Activated CD4-positive, alpha-beta memory T cell treated with anti-CD3 and anti-CD28 coated beads, Interleukin-2, amount 10 ng/mL, durations not matched to agents 7 days and 5 days (primary cell): Measurements from ENCODE around the gene SNX5. TPM values are rescaled to one million over a fixed set of nuclear protein-coding genes. Genes with fewer than 3 reads are reported as not detected.

ENCODE experiments used
- CTCF ChIA-PET: fragments of 350-600 bp; sonication (Branson Sonifier 250); formaldehyde crosslinking; loops from one replicate; lab custom pipeline; 2021; ENCODE audit warnings: antibody characterized with exemption, inconsistent platforms; lab: Charles Lee
- POLR2A ChIA-PET: fragments of 350-600 bp; sonication (Branson Sonifier 250); formaldehyde crosslinking; loops from one replicate; lab custom pipeline; 2021; ENCODE audit warnings: antibody characterized with exemption; lab: Charles Lee
- DNase-seq: peaks from one replicate; pipeline ENCODE4 v3.0.0-alpha.2; 2020
- H3K27ac Mint-ChIP-seq: one replicate; pipeline ENCODE4 v1.8.0; 2021; ENCODE audit warnings: mild to moderate bottlenecking, mixed read lengths
- H3K27me3 Mint-ChIP-seq: one replicate; pipeline ENCODE4 v1.8.0; 2021; ENCODE audit warnings: mixed read lengths
- H3K36me3 Mint-ChIP-seq: one replicate; pipeline ENCODE4 v1.8.0; 2021; ENCODE audit warnings: low read depth, mixed read lengths
- H3K4me1 Mint-ChIP-seq: one replicate; pipeline ENCODE4 v1.8.0; 2021; ENCODE audit warnings: mixed read lengths
- H3K4me3 Mint-ChIP-seq: one replicate; pipeline ENCODE4 v1.8.0; 2021; ENCODE audit warnings: mild to moderate bottlenecking, mixed read lengths
- H3K9me3 Mint-ChIP-seq: one replicate; pipeline ENCODE4 v1.8.0; 2021; ENCODE audit warnings: mixed read lengths
- total RNA-seq, 2 experiments: library from RNA; stranded (reverse); gene quantifications; one replicate each; pipeline ENCODE4 v1.2.3, GENCODE V29; 2021

Gene SNX5
- total RNA-seq, 2 experiments from 2014 or later = 236 to 250 TPM

- Mint-ChIP-seq H3K9me3 (no peaks in the 10 kb centered on the region), H3K4me1 (peaks cover 7% of the 10 kb centered on the region), H3K4me3 (no peak overlapping the region), H3K27ac (no peak overlapping the region), H3K27me3 (peaks cover 25% of the 10 kb centered on the region), H3K36me3 (no peaks in the 10 kb centered on the region)
- POLR2A ChIA-PET = no interaction called here
- DNase-seq = no peak
- CTCF ChIA-PET = no interaction called here
Measured at GRCh38 chr20:17916433-17916891, 52.1 kb downstream of the SNX5 start.

DNA sequence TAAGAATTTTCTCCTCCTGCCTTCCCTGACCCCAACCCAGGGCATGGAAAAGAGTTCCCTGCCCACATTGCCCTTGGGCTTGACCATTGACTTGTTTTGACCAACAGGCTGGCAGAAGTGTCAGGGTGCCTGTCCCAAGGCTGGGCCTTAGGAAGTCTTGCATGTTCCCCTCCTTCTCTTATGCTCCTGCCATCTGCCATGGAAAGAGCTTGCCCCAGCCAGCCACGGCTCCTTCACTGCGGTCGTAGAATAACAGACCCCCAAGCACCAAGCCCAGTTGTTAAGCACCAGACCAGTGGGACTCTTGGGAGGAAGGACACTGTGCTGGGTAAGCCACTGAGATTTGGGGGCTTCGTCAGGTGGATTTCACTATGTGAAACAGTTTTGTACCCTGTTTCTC, 53.6 kb downstream of the SNX5 start:
- Mint-ChIP-seq H3K27ac (no peak overlapping the region), H3K36me3 (no peaks in the 10 kb centered on the region), H3K4me1 (peaks cover 16% of the 10 kb centered on the region), H3K9me3 (no peaks in the 10 kb centered on the region), H3K27me3 (peaks cover 32% of the 10 kb centered on the region), H3K4me3 (no peak overlapping the region)
- CTCF ChIA-PET = no interaction called here
- POLR2A ChIA-PET = no interaction called here
- no peak for DNase-seq

GRCh38 chr20:17912916-17913315, 55.7 kb downstream of the SNX5 start:
- no peak overlapping the region for H3K27ac Mint-ChIP-seq
- no peak overlapping the region for H3K4me3 Mint-ChIP-seq
- no peak for DNase-seq
- no peaks in the 10 kb centered on the region for H3K9me3 Mint-ChIP-seq
- H3K36me3 Mint-ChIP-seq = no peaks in the 10 kb centered on the region
- ChIA-PET POLR2A (no interaction called here), CTCF (interaction anchor here (1.2 kb wide), 1 partner anchor 83 kb away, joined by 3 read pairs; no protein-coding TSS in a partner anchor)
- peaks cover 16% of the 10 kb centered on the region for H3K4me1 Mint-ChIP-seq
- peaks cover 35% of the 10 kb centered on the region for H3K27me3 Mint-ChIP-seq

- ChIA-PET POLR2A (no interaction called here), CTCF (interaction anchor here (1.2 to 2.7 kb wide), 2 partner anchors 14 to 84 kb away, joined by 3 to 6 read pairs; no protein-coding TSS in a partner anchor)
- Mint-ChIP-seq H3K36me3 (no peaks in the 10 kb centered on the region), H3K9me3 (no peaks in the 10 kb centered on the region), H3K27ac (no peak overlapping the region), H3K4me1 (peaks cover 14% of the 10 kb centered on the region), H3K27me3 (peaks cover 35% of the 10 kb centered on the region), H3K4me3 (no peak overlapping the region)
- DNase-seq = no peak
Measured at GRCh38 chr20:17911927-17912326, 56.7 kb downstream of the SNX5 start.

GRCh38 chr20:17910828-17911294, 57.7 kb downstream of the SNX5 start:
- POLR2A ChIA-PET = interaction anchor here (1.2 kb wide), 1 partner anchor 300 kb away, joined by 3 read pairs; no protein-coding TSS in a partner anchor

DNA sequence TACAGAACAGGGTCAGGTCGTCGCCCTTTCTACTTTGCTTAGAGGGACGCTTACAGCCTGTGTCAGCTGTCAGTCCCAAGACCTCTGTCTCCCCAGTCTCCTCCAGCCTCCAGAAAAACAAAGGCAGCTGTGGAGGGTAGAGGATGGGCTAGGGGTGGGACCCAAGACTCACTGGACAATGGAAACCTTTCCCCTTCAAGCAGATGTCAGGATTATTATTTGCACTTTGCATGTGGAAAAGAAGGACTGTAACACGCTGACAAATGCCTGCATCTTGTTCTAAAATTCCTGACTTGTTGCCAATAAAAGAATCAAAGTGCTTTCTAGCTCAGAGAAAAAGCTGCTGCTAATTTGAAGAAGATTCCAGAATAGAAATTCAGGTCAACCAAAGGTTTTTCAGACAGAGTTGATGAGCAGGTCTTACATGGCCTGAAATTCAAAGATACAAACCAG, 58.7 kb downstream of the SNX5 start:
- H3K27me3 Mint-ChIP-seq = peaks cover 33% of the 10 kb centered on the region
- H3K27ac Mint-ChIP-seq = no peak overlapping the region
- DNase-seq = no peak
- no peak overlapping the region for H3K4me3 Mint-ChIP-seq
- no peaks in the 10 kb centered on the region for H3K9me3 Mint-ChIP-seq
- H3K4me1 Mint-ChIP-seq = peaks cover 10% of the 10 kb centered on the region
- CTCF ChIA-PET = interaction anchor here (2.7 kb wide), 1 partner anchor 12 kb away, joined by 6 read pairs; no protein-coding TSS in a partner anchor
- POLR2A ChIA-PET = interaction anchor here (1.2 kb wide), 1 partner anchor 299 kb away, joined by 3 read pairs; no protein-coding TSS in a partner anchor
- H3K36me3 Mint-ChIP-seq = no peaks in the 10 kb centered on the region

More at GRCh38 chr20:17910828-17911294, 57.7 kb downstream of the SNX5 start:
- CTCF ChIA-PET = interaction anchor here (0.9 to 2.7 kb wide), 2 partner anchors 13 to 229 kb away, joined by 4 to 6 read pairs; partner anchors contain the start of gene RRBP1
- Mint-ChIP-seq H3K4me1 (peaks cover 10% of the 10 kb centered on the region), H3K4me3 (no peak overlapping the region), H3K27me3 (peaks cover 35% of the 10 kb centered on the region), H3K9me3 (no peaks in the 10 kb centered on the region), H3K36me3 (no peaks in the 10 kb centered on the region), H3K27ac (no peak overlapping the region)
- no peak for DNase-seq

DNA sequence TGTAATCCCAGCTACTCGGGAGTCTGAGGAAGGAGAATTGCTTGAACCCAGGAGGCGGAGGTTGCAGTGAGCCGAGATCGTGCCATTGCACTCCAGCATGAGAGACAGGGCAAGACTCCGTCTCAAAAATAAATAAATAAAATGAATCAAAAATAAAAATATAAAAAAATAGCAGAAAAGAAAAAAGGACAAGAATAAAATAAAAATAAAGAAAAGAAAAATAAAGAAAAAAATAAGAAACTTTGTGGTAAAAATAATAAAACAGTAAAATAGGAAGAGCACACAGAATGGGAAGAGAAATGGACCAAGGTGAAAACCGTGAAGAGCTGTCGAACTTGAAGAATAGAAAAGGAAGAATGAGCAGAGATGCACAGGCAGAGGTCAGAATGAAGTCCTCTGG, 63.0 kb downstream of the SNX5 start:
- Mint-ChIP-seq H3K27ac (no peak overlapping the region), H3K4me1 (peaks cover 22% of the 10 kb centered on the region), H3K36me3 (no peaks in the 10 kb centered on the region), H3K27me3 (peaks cover 8% of the 10 kb centered on the region), H3K9me3 (no peaks in the 10 kb centered on the region), H3K4me3 (no peak overlapping the region)
- POLR2A ChIA-PET = interaction anchor here (0.6 kb wide), 1 partner anchor 71 kb away, joined by 3 read pairs; no protein-coding TSS in a partner anchor
- DNase-seq = no peak
- CTCF ChIA-PET = interaction anchor here (1.5 kb wide), 1 partner anchor 223 kb away, joined by 3 read pairs; the partner anchor contains the start of gene RRBP1

DNA sequence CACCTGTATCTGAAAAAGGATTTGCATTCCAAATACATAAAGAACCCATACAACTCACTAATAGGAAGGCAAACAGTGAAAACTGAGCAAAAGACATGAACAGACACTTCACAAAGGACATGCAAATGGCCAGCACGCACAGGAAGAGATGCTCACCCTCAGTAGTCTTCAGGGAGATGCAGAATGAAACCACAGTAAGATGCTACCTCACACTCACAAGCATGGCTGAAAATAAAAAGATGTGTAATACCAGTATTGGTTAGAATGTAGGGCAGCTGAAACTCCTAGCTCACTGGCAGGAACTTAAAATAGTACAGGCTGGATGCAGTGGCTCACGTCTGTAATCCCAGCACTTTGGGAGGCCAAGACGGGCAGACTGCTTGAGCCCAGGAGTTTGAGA, 64.6 kb downstream of the SNX5 start:
- peak; percentile 40 for DNase-seq
- Mint-ChIP-seq H3K36me3 (no peaks in the 10 kb centered on the region), H3K9me3 (no peaks in the 10 kb centered on the region), H3K4me3 (no peak overlapping the region), H3K4me1 (peaks cover 24% of the 10 kb centered on the region), H3K27ac (peak overlapping the region; percentile 76), H3K27me3 (peaks cover 10% of the 10 kb centered on the region)
- ChIA-PET CTCF (no interaction called here), POLR2A (interaction anchor here (0.7 to 1.6 kb wide), 3 partner anchors 60 to 399 kb away, joined by 3 to 4 read pairs (median 3); no protein-coding TSS in a partner anchor)

GRCh38 chr20:17902531-17903083, 66.0 kb downstream of the SNX5 start:
- H3K27me3 Mint-ChIP-seq = peaks cover 11% of the 10 kb centered on the region
- no peak overlapping the region for H3K4me3 Mint-ChIP-seq
- no peaks in the 10 kb centered on the region for H3K9me3 Mint-ChIP-seq
- H3K27ac Mint-ChIP-seq = no peak overlapping the region
- no peak for DNase-seq
- ChIA-PET POLR2A (interaction anchor here (0.8 to 1.6 kb wide), 2 partner anchors 63 to 397 kb away, joined by 3 to 4 read pairs; no protein-coding TSS in a partner anchor), CTCF (interaction anchor here (1.4 kb wide), 1 partner anchor 220 kb away, joined by 6 read pairs; the partner anchor contains the start of gene RRBP1)
- H3K4me1 Mint-ChIP-seq = peaks cover 27% of the 10 kb centered on the region
- H3K36me3 Mint-ChIP-seq = no peaks in the 10 kb centered on the region

DNA sequence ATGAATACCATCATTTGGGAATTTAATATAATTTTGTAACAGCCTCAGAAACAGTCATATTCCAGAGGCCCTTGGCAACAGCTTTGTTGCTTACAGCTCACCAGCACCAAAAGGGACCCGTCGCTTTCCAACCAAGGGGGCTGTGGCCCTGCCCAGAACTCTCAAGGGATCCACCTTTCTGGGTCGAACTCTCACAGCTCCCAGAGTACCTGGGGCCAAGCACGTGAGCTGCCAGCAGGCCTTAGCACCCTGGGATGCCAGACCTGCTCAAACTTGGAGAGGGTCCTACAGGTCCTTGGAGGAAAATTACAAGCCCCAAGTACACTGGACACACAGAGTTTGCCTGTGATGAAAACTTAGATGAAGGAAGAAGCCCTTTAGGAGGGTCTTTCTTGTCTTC, 66.6 kb downstream of the SNX5 start:
- no peak for DNase-seq
- H3K4me1 Mint-ChIP-seq = peaks cover 31% of the 10 kb centered on the region
- no peak overlapping the region for H3K4me3 Mint-ChIP-seq
- ChIA-PET CTCF (interaction anchor here (1.4 kb wide), 1 partner anchor 220 kb away, joined by 6 read pairs; the partner anchor contains the start of gene RRBP1), POLR2A (interaction anchor here (0.8 kb wide), 2 partner anchors 59 to 64 kb away, joined by 3 read pairs; no protein-coding TSS in a partner anchor)
- peaks cover 16% of the 10 kb centered on the region for H3K27me3 Mint-ChIP-seq
- no peak overlapping the region for H3K27ac Mint-ChIP-seq
- H3K9me3 Mint-ChIP-seq = no peaks in the 10 kb centered on the region
- no peaks in the 10 kb centered on the region for H3K36me3 Mint-ChIP-seq

GRCh38 chr20:17898548-17898994, 70.0 kb downstream of the SNX5 start:
- Mint-ChIP-seq H3K4me1 (peaks cover 40% of the 10 kb centered on the region), H3K27me3 (peaks cover 28% of the 10 kb centered on the region), H3K36me3 (no peaks in the 10 kb centered on the region), H3K9me3 (no peaks in the 10 kb centered on the region), H3K27ac (no peak overlapping the region), H3K4me3 (no peak overlapping the region)
- peak; percentile 75 for DNase-seq
- ChIA-PET CTCF (interaction anchor here (0.8 to 3.3 kb wide), 20 partner anchors 12 to 400 kb away, joined by 3 to 35 read pairs (median 3); partner anchors contain the start of genes BFSP1 and RRBP1), POLR2A (interaction anchor here (0.8 to 1.6 kb wide), 3 partner anchors 53 to 216 kb away, joined by 3 to 4 read pairs (median 3); partner anchors contain the start of gene RRBP1)

GRCh38 chr20:17897566-17898307, 70.9 kb downstream of the SNX5 start:
- Mint-ChIP-seq H3K9me3 (no peaks in the 10 kb centered on the region), H3K27me3 (peaks cover 31% of the 10 kb centered on the region), H3K36me3 (no peaks in the 10 kb centered on the region), H3K4me3 (no peak overlapping the region), H3K4me1 (peaks cover 34% of the 10 kb centered on the region), H3K27ac (no peak overlapping the region)
- DNase-seq = no peak
- ChIA-PET CTCF (interaction anchor here (0.5 to 3.3 kb wide), 25 partner anchors 12 to 399 kb away, joined by 3 to 35 read pairs (median 3); partner anchors contain the start of genes BFSP1 and RRBP1), POLR2A (interaction anchor here (0.8 to 1.6 kb wide), 4 partner anchors 52 to 393 kb away, joined by 3 to 5 read pairs (median 4); partner anchors contain the start of gene RRBP1)
